GM23248 (cell line): Measurements from ENCODE around the gene CRTAC1.

Source experiments
- EZH2 ChIP-seq: fragments of 200-600 bp; sonication (generic); IDR thresholded peaks from 2 replicates; pipeline ENCODE4 v1.6.1; 2018; ENCODE audit warnings: antibody characterized with exemption, mild to moderate bottlenecking; ENCODE audit not compliant: insufficient read depth, poor library complexity, severe bottlenecking
- EZH2phosphoT487 ChIP-seq: fragments of 200-600 bp; sonication (generic); IDR thresholded peaks from 2 replicates; pipeline ENCODE4 v1.6.1; 2018; ENCODE audit warnings: antibody characterized with exemption, moderate library complexity, mild to moderate bottlenecking, low read depth; ENCODE audit not compliant: insufficient read depth

- TF ChIP-seq EZH2phosphoT487, result no peak
- TF ChIP-seq EZH2, result no peak
Measured at GRCh38 chr10:98055841-98056516, 25.6 kb upstream of the CRTAC1 start.
